GM19468 (cell line): ENCODE data around the gene EMSY.
"Not testable (repeated sequence)": the region's sequence is repeated elsewhere in the genome, so short reads cannot be mapped to it uniquely, and the experiment has no call there.

ENCODE experiments used
- ATAC-seq: cut with Tn5 transposase; IDR thresholded peaks from one replicate; pipeline ENCODE4 v1.9.1; 2021; ENCODE audit warnings: mild to moderate bottlenecking, moderate library complexity, moderate number of reproducible peaks; ENCODE audit not compliant: unreplicated experiment; ENCODE audit errors: extremely low read depth

EMSY gene

GRCh38 chr11:76592025-76592914 lies 147.5 kb downstream of the EMSY start:
- no peak for ATAC-seq

GRCh38 chr11:76592961-76593360 lies 148.1 kb downstream of the EMSY start:
- ATAC-seq, result no peak

GRCh38 chr11:76595091-76595490 lies 150.3 kb downstream of the EMSY start:
- ATAC-seq, result not testable (repeated sequence)

GRCh38 chr11:76596652-76597051 lies 151.8 kb downstream of the EMSY start:
- ATAC-seq, result no peak

GRCh38 chr11:76597533-76598425 lies 153.0 kb downstream of the EMSY start:
- no peak for ATAC-seq

GRCh38 chr11:76598426-76598839 lies 153.6 kb downstream of the EMSY start:
- ATAC-seq, result no peak

- ATAC-seq, result no peak
Measured at GRCh38 chr11:76599041-76600013, 154.5 kb downstream of the EMSY start.

GRCh38 chr11:76600124-76600655 lies 155.4 kb downstream of the EMSY start:
- ATAC-seq, result no peak

GRCh38 chr11:76601272-76601671 lies 156.5 kb downstream of the EMSY start:
- no peak for ATAC-seq

- no peak for ATAC-seq
Measured at GRCh38 chr11:76601724-76602123, 156.9 kb downstream of the EMSY start.

GRCh38 chr11:76602431-76602861 lies 157.6 kb downstream of the EMSY start:
- no peak for ATAC-seq
